Measurements from ENCODE around the gene ZFP36L2. TPM values are rescaled to one million over a fixed set of nuclear protein-coding genes. Genes with fewer than 3 reads are reported as not detected.

Gene ZFP36L2
- total RNA-seq, 1 donor from 2014 or later, result 222 TPM

DNA sequence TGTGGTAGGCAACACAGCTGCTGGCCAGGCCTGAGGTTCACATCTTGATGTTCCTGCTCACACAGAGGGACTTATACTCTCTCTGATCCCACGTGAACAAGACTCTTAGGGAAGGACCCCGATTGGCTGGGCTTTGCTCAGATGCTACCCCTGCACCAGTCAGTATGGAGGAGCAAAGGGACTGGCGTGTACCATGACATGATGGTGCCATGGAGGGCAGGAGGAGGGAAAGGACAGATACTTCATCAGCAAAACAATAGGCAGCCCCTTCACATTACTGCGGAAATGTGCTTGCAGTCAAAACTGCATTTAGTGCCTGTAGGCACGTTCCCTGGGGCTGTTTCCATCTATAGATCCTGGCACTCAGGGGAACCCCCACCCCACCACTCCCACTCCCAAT lies 42.7 kb downstream of the ZFP36L2 start:
- no peaks in the 10 kb centered on the region for H3K9me3 Mint-ChIP-seq (ENCODE audit: low read depth)
- H3K36me3 Mint-ChIP-seq (ENCODE audit: insufficient read depth), result no peaks in the 10 kb centered on the region
- peaks cover 38% of the 10 kb centered on the region for H3K4me1 Mint-ChIP-seq (ENCODE audit: low read depth)
- no peak for TF ChIP-seq CTCF (IDR thresholded peaks at IDR 0.05; ENCODE audit: unreplicated experiment)
- no peak overlapping the region for H3K27ac Mint-ChIP-seq
- H3K4me3 Mint-ChIP-seq (ENCODE audit: low read depth), result no peak overlapping the region
- no peaks in the 10 kb centered on the region for H3K27me3 Mint-ChIP-seq
- no peak for DNase-seq (ENCODE audit: low spot score, unreplicated experiment)

- TF ChIP-seq CTCF (IDR thresholded peaks at IDR 0.05; ENCODE audit: unreplicated experiment), result no peak
- Mint-ChIP-seq H3K36me3 (ENCODE audit: insufficient read depth) (no peaks in the 10 kb centered on the region), H3K27ac (peak overlapping the region; percentile 83), H3K4me1 (ENCODE audit: low read depth) (peaks cover 49% of the 10 kb centered on the region), H3K27me3 (no peaks in the 10 kb centered on the region), H3K4me3 (ENCODE audit: low read depth) (no peak overlapping the region), H3K9me3 (ENCODE audit: low read depth) (no peaks in the 10 kb centered on the region)
- DNase-seq (ENCODE audit: low spot score, unreplicated experiment), result no peak
These were observed 45.5 kb downstream of the ZFP36L2 start for GRCh38 chr2:43180897-43181296.

GRCh38 chr2:43179942-43180341 lies 46.5 kb downstream of the ZFP36L2 start:
- H3K27ac Mint-ChIP-seq, result no peak overlapping the region
- no peak for DNase-seq (ENCODE audit: low spot score, unreplicated experiment)
- no peaks in the 10 kb centered on the region for H3K9me3 Mint-ChIP-seq (ENCODE audit: low read depth)
- no peak for TF ChIP-seq CTCF (IDR thresholded peaks at IDR 0.05; ENCODE audit: unreplicated experiment)
- H3K27me3 Mint-ChIP-seq, result no peaks in the 10 kb centered on the region
- H3K4me1 Mint-ChIP-seq (ENCODE audit: low read depth), result peaks cover 53% of the 10 kb centered on the region
- no peaks in the 10 kb centered on the region for H3K36me3 Mint-ChIP-seq (ENCODE audit: insufficient read depth)
- H3K4me3 Mint-ChIP-seq (ENCODE audit: low read depth), result no peak overlapping the region

DNA sequence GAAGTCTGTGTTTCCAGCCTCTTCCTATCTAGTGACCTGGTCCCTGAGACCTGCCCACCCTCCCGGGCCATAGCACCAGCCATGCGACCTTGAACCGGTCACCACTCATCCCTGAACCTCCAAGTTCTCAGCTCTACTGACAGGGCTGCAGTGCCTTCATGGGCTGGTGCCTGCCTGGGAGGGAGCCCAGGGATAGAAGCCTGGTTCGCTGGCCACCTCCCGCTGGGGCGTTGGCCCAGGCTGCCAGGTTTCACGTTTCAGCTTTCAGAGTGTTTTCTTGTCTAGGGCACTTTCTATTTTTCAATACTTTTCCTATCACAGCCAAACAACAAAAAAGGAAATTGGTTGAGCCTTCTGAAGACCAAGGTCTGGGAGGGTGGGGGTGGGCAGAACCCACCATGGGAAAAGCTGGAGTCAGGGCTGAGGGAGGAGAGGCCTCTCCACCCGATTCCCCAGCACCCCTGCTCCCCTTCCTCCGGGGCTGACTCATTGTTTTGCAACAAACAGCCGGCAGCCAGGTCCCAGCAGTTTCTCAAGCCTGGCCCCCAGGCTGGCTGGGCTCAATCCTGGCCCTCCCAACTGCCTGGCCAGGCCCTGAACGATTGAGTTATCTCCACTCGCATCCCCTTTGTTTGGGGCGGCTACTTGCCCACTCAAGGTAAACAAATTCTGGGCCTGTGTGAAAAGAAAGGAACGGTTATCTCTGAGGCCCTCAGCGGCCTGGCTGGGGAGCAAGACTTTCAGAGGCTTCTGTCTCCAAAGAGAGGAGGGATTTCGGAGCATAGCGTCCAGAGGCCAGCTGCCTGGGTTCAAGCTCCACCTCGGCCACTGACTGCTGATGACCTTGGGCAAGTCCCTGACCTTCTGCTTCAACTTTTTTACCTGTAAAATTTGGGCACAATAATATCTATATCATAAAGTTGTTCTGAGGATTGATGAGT lies 47.5 kb downstream of the ZFP36L2 start:
- peak overlapping the region; percentile 98 for H3K27ac Mint-ChIP-seq
- peaks cover 55% of the 10 kb centered on the region for H3K4me1 Mint-ChIP-seq (ENCODE audit: low read depth)
- no peak for TF ChIP-seq CTCF (IDR thresholded peaks at IDR 0.05; ENCODE audit: unreplicated experiment)
- no peaks in the 10 kb centered on the region for H3K27me3 Mint-ChIP-seq
- DNase-seq (ENCODE audit: low spot score, unreplicated experiment), result no peak
- no peaks in the 10 kb centered on the region for H3K36me3 Mint-ChIP-seq (ENCODE audit: insufficient read depth)
- peak overlapping the region; percentile 37 for H3K4me3 Mint-ChIP-seq (ENCODE audit: low read depth)
- H3K9me3 Mint-ChIP-seq (ENCODE audit: low read depth), result no peaks in the 10 kb centered on the region

GRCh38 chr2:43178055-43178598 lies 48.3 kb downstream of the ZFP36L2 start:
- no peak for TF ChIP-seq CTCF (IDR thresholded peaks at IDR 0.05; ENCODE audit: unreplicated experiment)
- Mint-ChIP-seq H3K27ac (peak overlapping the region; percentile 98), H3K9me3 (ENCODE audit: low read depth) (no peaks in the 10 kb centered on the region), H3K4me1 (ENCODE audit: low read depth) (peaks cover 52% of the 10 kb centered on the region), H3K4me3 (ENCODE audit: low read depth) (no peak overlapping the region), H3K36me3 (ENCODE audit: insufficient read depth) (no peaks in the 10 kb centered on the region), H3K27me3 (no peaks in the 10 kb centered on the region)
- DNase-seq (ENCODE audit: low spot score, unreplicated experiment), result no peak
